Activated CD4-positive, alpha-beta T cell treated with anti-CD3 and anti-CD28 coated beads, Interleukin-10, Interleukin-2, amounts not matched to agents 100 ng/mL and 50 ng/mL, durations not matched to agents 16 hours and 8 hours (primary cell): Measurements from ENCODE around the gene NSUN7.

Experiments used
- DNase-seq: peaks from one replicate; pipeline ENCODE4 v3.0.0-alpha.2; 2020

The NSUN7 gene

DNA sequence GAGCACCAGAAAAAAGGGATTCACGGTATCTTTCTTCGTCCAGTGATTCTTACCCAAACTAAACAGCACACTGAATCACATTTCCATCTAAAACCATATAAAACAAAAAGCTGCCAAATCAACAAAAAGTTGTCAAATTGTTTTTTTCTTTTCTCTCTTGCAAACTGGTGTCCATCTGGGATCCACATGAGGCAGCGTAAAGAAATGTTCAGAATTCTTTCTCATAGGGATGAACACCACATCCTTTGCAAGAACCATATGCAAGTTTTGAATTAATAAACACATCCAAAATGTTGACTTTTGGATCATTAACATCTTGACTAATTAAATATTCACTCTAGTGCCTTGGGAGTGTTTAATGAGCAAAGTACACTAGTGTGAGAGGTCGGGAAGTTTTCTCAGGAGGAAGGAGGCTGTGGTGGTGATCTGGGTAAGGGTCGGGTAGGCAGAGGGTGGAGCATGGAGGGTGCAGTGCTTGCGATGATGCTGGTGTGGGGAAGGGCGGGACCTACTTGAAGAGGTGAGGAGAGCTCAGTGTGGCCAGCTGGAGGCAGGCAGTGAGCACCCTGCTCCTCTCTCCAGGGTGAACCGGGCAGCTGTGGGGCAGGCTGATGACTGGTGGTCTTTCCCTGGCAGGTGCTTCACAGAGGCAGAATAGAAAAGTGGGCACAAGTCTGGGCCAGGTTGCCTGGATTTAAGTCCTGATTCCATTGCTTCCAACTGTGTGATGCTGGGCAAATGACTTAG is 72.8 kb downstream of the NSUN7 start:
- DNase-seq: no peak

DNA sequence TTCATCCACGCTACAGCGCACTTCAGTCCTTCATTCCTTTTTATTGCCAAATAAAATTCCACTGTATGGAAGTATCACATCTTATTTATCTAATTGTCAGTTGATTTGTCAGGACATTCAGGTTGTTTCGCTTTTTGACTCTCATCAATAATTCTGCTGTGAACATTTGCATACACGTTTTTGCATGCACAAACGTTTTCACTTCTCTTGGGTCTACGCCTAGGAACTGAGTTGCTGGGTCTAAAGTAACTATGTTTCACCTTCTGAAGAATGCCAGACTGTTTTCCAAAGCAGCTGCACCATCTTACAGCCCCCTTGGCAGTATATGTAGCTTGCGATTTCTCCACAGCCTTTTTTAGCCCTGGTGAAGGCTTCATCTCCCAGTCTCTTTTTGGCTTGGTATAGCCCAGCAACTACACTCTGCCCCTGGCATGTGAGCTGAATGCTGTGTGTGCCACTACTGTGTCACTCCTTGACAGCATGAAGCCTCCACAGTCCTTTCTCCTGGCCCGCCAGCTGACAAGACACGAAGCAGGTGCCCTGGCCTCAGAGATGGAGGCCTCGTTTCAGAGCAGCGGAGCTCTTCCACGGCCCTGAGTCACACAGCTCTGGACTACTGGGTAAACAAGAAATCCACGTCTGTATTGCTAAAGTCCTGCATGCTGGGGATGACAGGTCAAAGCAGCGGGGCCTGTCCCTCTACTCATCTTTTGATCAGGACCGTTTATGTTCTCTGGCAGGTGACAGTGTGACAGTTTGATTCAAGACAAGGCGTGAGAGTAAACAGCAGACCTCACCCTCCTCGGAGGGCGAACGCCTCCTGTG is 75.5 kb downstream of the NSUN7 start:
- DNase-seq: no peak

DNA sequence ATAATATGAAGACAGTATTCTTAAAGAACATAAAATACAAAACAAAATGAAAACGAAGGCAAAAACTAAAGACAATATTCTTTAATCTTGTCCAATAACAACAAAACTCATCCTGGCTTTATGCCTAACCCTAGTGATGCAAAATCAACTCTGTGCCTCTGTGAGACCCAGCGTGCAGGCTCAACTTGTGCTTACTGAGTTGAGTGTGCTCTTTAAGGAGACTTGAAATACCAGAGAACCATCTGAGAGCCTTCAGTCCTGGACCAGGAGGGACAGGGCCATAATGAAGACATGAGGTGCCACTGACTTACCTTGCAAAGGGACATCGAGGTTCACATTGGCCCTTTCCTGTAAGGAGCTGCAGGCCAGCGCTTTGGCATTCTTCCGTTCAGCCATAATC is 77.1 kb downstream of the NSUN7 start:
- no peak for DNase-seq

DNA sequence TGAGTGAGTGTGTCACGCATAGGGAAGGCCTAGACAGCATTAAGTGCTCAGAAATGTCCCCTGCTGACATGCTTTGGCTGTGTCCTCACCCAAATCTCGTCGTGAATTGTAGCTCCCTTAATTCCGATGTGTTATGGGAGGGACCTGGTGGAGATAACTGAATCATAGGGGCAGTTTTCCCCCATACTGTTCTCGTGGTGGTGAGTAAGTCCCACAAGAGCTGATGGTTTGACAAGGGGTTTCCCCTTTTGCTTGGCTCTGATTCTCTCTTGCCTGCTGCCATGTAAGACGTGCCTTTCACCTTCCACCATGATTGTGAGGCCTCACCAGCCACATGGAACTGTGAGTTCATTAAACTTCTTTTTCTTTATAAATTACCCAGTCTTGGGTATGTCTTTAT is 78.0 kb downstream of the NSUN7 start:
- DNase-seq: no peak

DNA sequence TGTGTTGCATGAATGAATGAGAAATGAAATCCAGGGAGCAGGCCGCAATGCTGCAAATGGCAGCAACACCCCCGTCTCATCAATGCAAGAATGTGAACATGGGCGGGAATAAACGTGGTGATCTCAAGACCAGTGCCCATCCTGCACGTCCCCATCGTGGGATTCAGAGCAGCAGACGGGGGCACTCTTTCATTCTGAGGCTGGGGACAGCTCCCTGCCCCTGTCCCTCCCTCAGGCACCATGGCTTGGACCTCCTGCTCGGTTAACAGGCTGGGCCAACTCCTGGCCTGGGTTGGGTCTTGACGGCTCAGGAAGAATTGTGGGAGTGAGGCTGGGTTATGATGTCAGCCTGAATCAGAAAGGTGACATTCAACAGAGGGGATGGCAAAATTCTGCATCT is 78.9 kb downstream of the NSUN7 start:
- no peak for DNase-seq

DNA sequence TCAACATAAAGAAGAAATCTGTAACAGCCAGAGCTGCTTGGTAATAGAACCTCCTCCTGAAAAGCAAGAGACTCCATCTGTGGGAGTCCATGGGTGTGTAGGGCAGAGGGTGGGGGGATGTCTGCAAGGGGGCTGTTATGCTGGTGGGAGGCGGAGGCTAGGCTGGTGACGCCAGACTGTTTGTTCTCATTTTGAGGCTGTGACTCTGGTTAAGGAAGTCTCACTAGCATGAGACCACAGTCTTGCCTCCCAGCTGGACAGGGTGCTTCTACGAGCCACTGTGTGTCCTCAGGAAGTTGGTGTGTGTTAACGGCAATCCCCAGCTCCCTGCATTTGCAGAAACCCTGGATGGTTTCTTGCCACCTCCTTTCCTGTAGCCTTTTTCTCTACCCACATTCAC is 79.8 kb downstream of the NSUN7 start:
- no peak for DNase-seq

DNA sequence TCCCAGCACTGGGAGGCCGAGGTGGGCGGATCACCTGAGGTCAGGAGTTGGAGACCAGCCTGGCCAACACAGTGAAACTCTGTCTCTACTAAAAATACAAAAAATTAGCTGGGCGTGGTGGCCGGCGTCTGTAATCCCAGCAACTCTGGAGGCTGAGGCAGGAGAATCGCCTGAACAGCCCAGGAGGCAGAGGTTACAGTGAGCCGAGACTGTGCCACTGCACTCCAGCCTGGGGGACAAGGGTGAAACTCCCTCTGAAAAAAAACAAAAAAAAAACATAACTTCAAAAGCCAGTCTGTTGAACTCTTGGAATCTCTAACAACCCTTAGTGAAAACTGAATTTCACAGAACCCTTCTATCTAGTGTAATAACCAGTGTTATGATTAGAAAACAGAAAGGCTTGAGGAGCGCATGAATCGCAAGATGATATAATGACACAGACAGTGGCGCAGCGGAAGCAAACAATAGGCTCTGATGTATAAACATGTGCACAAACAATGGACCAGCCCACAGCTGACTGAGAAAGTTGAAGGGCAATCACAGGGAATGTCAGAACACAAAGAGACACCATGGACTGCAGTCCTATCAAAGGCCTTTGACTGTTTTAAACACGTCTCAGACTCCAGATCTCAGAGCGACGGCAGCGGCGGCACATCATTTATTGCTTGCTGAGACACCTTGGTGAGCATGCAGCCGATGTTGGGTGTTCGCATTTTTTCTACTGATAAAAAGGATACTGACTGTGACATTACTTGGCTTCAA is 81.6 kb downstream of the NSUN7 start:
- no peak for DNase-seq

DNA sequence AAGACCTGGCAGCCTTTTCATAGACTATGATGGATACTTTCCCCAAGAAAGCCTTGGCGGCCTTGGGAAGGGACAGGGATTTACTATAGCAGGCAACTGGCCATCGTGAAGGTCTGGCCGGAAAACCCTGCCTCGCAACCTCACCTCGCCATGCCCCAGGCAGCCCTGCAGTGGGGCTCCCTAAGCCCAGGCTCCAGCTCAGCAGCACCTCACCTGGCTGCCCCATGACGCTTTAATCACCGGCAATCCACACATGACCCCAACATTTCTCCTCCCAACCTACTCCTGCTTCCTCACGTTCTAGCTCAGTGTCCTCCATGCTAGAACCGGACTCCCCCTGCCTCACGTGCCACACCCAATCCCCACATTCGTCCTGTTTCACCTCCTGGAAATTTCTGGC is 82.4 kb downstream of the NSUN7 start:
- no peak for DNase-seq

DNA sequence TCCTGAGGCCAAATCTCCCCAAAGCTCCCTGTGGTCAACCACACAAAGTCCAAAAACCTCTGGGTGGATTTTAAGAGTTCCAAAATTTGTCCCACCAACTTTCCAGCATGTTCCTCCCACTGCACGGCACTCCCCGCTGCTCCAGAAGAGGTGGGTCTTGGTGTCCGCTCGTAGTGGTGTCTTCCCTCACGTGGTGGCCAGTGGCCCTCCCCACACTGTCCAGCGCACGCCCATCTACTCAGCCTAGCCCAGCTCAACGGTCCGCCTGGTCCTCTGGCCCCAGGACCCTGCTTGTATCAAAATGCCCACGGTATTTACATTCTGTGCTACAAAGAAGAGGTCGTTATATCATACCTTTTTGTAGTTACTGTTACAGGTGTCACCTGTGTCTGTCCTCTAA is 83.5 kb downstream of the NSUN7 start:
- no peak for DNase-seq

DNA sequence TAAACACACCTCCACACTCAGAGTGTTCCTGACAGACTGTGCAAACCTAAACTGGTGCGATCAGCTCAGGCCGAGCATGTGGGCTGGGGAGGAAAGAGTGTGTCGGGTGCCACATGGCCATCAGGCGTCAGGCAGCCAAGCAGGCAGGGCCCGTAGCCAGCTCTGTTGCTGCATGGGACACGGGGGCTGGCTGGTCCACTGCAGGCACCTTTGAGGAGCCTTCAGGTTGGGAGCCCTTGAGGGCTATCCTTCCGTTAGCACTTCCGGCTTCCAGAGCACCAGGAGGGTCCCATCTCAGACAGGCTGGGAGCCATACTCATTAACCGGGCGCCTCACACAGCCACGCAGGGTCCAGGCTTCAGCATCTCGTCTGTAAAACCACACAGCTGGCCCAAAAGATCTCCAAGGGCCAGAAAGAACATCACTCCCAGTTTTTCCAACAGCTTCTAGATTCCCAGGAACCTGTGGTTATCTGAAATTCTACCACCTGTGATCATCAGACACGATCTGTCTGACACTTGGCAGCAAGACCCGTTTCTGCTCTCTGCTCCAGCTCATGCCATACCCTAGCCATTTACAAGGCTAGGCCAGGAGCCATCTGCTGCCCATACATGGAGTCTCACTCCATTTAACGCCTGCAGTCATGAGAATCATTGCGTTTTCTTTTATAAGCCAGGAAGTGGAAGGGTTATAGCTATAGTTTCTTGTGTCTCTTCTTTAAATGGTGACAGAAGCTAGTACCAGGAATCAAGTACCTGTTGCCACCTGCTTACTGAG is 87.5 kb downstream of the NSUN7 start:
- DNase-seq: no peak

DNA sequence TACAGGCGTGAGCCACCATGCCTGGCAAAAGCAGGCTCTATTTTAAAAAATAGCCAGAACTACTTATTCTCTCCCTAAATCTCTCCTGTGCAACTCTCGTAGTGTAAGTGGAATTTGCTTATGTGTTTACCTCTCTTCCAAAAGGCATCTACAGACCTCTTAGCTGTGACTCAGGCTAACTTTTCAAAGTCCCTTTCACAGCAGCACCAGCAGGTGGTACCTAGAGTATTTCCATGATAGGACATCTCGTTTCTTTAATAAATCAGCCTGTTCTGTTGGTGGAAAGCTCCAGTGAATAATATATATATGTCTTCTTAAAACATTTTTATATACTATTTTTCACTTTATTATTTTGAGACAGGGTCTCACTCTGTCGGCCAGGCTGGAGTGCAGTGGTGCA is 89.0 kb downstream of the NSUN7 start:
- DNase-seq: no peak

DNA sequence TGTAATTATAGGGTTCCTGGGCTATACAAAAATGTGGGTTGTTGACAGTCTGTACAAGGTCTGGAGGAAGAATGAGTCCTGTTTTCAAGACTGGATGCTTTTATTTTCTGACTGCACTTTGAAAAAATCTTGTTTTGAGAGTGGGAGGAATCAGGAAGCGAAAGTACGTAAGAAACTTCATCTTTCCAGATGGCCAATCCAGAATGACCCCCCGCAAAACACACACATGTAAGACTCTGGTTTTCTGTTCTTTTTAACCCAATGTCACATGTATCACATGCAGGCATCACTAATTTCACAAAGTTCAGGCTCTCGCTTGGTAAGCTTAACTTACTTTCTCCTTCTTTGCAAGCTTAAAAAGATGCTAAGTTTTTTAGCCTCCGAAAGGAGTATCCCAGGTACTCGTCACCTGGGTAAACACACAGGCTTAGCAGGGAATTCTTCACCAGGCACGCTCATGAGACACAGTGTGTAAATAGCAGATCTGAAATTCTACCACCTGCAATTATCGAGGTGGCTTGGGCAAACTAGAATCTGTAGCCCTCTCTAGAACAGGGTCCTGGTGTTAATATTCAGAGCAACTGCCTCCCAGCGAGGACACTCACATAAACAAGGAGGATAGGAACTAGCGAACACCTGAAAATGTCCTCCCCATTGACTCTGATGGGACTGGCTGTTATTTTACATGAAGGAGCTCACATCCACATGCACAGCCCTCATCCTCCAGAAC is 90.7 kb downstream of the NSUN7 start:
- DNase-seq: no peak

DNA sequence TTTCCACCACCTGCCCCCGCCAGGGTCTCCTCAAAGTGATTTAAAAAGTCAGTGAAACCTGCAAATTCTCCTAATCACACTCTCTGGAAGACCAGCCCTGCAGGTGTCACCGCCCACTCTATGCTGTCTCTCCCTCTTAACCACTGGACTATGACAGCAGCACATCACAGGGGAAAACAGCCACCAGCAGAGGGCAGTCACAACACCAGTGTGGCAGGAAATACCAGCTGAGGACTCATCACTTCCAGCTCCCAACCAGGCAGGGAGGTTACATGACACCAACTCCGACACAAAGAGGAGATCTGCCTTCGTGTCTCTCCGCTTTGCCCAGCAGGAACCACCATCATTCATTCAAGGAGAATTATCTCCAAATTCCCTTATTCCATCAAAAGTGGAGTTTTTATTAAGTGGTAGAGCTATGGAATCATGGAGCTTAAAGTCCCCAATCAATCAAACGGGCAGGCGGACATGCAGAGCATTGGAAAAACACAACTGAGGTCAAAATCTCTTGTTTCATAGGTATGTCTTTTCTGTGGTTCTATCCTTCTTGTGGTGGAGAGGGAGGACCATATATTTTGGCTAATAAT is 91.3 kb downstream of the NSUN7 start:
- DNase-seq: peak; percentile 83

DNA sequence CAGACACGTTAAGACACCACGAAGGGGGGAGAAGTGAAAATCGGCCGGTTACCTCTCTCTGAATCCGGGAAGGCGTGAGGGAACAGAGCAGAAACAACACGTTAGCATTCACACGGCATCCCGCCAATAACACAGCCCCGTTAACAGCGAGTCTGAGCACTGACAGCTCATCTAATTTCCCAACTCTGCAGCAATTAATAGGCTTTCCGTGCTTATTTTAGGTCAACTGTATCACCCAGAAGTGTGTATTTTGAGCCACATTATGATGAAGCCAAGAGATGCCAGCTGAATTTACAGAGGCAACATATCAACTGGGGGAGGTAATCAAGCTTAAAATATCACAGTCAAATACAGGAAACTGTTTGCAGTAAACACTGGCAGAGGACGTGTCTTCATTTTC is 92.6 kb downstream of the NSUN7 start:
- no peak for DNase-seq

DNA sequence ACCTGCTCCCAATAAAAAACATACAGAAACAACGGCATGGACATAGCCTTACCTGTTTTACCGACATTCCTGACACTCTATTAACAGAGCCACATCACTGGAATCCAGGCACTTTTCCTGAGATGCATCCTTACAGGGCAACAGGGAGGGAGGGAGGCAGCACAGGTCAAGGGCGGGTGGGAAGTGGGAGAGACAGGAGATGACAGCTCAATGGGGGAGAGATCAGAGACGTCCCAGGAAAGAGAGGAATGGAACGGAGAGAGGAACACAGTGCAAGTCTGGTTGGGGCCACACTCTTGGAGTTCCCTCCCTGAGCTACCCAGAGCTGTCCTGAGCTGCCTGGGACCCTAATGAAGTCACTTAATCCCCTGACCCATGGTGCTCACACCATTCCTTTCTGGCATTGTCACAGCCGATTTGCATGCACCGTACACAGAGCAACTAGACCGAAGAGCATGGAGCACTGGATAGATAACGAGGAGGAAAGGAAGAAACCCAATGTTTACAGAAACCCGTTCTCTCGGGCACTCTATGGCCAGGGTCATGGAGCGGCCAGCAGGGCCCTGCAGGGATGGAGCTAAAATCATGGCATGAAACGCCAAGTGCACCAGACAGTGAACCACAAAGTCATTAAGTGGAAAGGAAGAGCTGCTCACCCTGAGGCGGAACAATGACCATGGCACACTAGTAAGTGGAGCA is 93.1 kb downstream of the NSUN7 start:
- DNase-seq: no peak

DNA sequence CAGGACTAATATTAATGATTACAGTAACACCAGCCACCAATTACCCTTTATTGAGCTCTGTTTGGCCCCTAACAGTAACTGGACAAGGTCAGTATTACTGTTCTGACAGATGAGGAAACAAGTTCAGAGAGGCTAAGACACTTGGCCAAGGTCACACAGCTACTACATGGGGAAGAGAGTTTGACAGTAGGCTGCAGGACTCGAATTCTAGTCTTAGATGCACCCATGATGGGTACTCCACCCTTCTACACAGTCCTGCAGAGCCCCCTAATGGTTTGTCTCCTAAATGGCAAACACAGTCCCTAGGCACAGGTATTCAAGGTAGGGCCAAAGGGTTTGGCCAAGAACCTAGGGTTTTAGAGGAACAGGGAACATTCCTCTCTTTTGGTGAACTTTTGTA is 93.9 kb downstream of the NSUN7 start:
- DNase-seq: peak; percentile 62

DNA sequence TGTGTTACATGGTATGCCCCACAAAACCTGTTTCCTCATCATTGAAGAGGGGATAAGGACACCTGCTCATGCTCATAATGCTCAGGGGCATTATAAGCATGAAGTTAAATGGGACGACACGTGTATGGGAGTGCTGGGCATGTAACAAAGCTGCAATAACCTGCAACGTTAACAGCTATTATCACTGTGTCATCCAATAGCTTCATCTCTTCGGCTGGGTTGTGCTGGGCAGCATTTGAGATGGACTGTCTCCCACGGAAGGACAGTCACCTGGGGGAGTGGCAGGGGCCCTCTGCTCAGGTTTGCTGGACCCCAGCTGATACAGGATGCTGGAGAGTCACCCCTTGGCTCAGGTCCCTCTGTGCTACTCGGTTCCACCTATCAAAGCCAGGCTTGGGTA is 94.5 kb downstream of the NSUN7 start:
- no peak for DNase-seq

DNA sequence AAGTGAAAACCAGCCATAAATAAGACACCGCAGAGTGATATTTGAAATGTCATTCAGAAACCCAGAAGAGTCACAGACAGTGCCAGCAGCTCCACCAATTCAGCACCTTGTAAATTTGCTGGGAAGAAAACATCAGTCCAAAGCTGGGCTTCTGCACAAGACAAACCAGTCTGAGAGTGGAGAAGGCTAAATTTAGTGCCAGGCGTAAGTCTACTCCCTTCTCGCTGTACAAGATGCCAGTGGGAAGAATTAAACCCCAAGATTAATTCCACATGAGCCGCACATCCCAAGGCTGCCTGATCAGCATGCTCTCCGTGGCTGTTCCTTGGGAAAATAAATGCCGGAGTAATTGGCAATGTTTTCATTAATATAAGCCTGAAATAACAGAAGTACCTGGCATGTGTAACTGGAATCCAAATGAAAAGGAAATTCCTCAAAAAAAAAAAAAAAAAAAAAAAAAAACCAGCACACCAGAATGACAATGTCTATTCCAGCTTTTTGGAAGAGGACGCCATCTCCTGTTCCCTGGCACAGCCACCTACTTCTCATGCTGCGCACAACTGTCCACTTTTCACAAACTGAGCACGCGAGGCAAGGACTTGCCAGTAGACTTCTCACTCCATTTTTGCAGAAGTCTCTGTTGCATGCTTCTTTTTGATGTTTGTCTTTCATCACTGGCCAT is 95.5 kb downstream of the NSUN7 start:
- no peak for DNase-seq

DNA sequence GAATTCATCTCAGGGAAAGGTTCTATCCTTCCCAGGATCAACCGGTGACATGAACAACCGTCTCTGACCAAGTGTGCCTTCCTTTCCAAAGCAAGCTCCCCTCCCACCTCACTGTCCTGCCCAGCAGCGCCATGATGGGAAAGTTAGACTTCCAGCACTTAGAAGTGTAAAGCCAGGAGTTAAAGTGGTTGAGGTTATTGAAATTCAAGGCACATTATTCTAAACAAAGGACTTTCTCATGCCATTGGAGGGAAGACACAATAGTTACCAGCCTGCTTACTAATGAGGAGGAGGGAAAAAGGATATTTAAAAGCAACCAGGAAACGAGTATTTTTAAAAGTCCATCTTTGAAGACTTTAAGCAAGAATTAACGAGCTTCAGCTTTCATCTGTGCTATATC is 96.8 kb downstream of the NSUN7 start:
- DNase-seq: no peak

DNA sequence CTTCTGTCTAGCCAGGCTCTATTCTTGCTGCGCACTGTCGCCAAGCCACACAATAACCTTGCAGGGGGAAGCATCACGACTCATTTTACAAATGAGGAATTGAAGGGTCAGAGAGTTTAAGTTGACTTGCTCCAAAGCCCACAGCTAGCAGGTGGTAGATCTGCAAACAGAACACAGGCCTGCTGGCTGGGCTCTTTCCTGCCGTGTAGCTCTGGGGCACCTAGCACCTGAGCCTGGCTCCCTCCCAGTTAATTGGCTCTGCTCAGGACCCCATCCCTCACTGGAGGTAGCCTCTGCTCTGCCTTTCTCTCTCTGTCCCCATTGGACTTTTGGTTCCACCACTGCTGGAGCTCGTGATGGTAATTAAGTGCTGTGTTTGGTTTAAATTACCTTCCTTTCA is 98.5 kb downstream of the NSUN7 start:
- no peak for DNase-seq

DNA sequence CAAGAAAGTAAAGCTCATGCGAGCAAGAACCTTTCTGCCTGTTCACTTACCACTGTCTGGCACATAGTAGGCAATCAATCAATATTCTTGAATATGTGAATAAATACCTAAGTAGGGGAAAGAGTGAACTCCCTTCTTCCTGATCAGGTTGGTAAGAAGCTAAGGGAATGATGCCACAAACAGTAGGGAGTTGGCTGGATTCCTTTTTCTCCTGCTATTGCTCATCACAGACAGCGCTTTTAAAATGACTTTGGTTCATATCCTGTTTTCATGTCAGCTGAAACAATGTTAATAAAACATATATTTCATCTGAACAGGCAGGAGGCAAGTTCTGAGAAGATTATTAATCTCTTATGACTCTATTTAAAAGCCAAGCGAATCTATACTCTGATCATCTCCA is 99.2 kb downstream of the NSUN7 start:
- DNase-seq: no peak
